G401.6 (cell line): Measurements from ENCODE around the gene TAF1C.
"Not testable (repeated sequence)": the region's sequence is repeated elsewhere in the genome, so short reads cannot be mapped to it uniquely, and the experiment has no call there.

Experiments used
- FAIRE-seq: peaks from 2 replicates; lab custom pipeline; 2012; peaks lifted over from hg19 to GRCh38; lab: Jason Lieb, UNC

Gene TAF1C, protein sequence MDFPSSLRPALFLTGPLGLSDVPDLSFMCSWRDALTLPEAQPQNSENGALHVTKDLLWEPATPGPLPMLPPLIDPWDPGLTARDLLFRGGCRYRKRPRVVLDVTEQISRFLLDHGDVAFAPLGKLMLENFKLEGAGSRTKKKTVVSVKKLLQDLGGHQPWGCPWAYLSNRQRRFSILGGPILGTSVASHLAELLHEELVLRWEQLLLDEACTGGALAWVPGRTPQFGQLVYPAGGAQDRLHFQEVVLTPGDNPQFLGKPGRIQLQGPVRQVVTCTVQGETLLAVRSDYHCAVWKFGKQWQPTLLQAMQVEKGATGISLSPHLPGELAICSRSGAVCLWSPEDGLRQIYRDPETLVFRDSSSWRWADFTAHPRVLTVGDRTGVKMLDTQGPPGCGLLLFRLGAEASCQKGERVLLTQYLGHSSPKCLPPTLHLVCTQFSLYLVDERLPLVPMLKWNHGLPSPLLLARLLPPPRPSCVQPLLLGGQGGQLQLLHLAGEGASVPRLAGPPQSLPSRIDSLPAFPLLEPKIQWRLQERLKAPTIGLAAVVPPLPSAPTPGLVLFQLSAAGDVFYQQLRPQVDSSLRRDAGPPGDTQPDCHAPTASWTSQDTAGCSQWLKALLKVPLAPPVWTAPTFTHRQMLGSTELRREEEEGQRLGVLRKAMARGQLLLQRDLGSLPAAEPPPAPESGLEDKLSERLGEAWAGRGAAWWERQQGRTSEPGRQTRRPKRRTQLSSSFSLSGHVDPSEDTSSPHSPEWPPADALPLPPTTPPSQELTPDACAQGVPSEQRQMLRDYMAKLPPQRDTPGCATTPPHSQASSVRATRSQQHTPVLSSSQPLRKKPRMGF

DNA sequence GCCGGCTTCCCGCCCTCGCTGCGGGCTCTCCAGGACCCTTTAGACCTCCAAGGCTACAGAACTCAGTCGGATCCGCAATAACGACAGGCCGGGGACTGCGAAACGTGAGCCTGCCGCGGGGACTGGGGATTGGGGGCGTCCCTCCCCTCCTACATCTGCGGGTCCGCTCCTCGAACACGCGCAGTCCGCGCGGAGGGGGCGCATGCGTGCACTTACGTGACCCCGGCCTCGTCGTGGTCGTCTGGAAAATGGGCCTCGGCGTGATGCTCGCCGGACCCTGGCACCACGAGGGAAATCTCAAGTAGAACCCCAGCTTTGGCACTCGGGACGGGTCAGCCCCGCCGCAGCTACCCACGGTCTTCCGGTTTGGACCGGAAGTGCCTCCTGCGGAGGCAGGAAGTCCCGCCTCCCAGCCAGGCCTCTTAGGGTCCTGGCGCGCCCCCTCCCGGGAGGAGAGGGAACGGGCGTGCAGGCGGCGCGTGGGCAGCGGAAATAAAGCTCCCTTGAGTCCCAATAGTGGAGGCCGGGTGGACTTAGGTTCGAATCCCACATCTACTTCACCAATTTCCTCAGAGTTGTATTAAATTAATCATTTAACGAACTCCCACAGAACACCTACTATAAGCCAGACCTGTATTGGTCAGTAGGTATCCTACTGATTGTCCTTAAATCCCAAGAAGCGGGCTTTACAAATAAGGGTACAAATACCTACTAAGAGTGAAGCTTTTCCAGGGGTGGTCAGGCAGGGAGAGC, at the start of gene TAF1C:
TAF1C (minus strand) TSS at position 373 of the 753 bp plus-strand sequence. CDS start 2,069 bp downstream, outside the sequence.
- peak; percentile 89 for FAIRE-seq

DNA sequence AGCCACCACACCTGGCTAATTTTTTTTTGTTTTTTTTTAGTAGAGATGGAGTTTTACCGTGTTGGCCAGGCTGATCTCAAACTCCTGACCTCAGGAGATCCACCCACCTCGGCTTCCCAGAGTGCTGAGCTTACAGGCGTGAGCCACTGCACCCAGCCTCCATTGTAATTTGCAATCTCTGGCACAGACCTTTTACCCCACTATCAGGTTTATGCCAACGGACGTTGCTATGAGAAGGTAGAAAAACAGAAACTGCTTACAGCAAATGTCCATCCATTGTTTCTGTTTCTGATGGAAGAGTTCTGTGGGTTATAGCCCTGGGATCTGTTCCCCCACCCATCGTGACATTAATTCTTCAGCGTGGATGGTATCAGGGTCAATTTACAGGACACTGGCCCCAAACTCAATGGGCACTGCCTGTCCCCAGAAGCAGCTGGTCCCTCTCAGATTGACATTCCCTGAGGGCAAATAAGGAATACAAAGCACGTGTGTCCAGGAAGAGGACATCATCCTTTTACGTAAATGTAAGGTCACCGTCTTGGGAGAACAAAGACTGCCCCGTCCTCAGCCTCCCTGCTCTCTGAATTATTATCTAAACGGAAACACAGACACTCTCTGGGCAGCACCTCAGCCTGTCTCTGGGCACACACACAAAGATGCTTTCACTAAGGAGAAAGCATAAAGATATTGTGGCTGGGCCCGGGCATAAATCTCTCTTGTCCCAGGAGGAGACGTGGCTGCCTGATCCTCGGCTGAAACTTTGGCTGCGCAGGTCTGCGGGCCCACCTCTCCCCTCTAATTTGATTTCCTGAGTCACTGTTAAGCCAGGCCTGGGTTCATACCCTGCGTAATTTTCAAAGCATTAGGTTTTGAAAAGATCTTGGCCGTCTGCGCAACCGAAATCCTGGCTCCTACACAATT, 47.7 kb upstream of the TAF1C start:
- FAIRE-seq, result no peak

DNA sequence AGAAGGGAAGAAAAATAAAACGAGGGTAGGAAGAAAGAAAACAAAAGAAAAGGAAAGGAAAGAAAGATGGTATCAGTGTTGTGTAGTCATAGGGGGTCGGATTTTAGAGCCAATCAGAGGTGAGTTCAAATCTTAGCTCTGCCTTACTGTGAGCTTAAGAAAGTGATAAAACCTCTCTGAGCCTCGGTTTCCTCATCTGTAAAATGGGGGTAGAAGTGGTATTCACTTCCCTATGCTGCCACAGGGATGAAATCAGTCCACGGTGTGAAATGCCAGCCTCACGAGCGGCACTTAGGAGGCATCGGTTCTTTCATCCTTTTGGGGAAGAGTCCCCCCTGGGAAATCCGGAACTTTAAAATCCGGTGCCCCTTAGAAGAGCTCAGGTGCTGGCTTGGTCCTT, 46.9 kb upstream of the TAF1C start:
- no peak for FAIRE-seq

DNA sequence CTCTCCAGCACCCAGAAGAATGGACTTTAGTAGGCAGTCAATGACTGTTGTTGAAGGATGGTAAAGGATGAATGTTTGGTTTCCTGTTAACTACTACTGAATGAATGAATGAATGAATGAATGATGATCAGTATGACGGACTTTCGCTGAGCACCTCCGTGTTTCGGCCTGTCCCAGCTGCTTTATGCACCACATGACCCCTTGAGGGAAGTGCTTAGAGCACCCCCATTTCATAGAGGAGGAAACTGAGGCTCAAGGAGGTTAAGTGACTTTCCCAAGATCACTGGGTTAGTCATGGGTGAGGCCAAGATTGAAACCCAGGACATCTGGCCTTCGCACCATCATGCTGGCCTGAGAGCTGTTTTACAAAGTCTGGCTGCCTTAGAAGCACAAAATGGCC, 46.1 kb upstream of the TAF1C start:
- no peak for FAIRE-seq

DNA sequence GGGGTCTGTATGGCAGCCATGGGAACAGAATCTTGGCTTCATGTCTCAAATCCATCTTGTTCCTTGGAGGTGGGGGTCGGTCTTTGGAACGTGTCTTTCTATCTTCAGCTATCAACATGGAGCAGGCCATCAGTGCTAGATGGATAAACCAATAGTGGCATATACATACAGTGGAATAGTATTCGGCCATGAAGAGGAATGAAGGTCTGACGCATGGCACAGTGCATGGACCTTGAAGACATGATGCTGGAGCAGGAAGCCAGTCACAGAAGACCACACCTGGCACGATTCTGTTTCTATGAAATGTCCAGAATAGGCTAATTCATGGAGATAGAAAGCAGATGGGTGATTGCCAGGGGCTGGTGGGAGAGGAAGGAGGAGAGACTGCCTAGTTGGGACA, 45.2 kb upstream of the TAF1C start:
- no peak for FAIRE-seq

DNA sequence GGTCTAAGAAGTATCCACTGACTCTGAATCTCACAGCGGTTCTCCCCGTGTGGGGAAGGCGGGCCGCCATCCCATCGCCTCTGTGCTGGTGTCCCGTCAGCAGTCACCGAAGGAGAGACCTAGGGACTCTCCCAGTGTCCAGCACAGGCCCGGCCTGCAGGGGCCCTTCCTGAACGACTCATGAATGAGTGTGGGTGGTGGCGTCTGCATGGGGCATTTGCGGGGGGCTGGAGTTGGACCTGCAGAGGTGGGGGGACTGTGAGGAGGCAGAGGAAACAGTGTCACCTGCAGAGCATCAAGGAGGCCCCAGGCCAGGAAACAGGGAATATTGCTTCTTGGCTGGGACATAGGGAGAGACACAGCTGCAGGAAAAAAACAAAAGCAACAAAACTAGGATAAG, 42.6 kb upstream of the TAF1C start:
- FAIRE-seq, result no peak

DNA sequence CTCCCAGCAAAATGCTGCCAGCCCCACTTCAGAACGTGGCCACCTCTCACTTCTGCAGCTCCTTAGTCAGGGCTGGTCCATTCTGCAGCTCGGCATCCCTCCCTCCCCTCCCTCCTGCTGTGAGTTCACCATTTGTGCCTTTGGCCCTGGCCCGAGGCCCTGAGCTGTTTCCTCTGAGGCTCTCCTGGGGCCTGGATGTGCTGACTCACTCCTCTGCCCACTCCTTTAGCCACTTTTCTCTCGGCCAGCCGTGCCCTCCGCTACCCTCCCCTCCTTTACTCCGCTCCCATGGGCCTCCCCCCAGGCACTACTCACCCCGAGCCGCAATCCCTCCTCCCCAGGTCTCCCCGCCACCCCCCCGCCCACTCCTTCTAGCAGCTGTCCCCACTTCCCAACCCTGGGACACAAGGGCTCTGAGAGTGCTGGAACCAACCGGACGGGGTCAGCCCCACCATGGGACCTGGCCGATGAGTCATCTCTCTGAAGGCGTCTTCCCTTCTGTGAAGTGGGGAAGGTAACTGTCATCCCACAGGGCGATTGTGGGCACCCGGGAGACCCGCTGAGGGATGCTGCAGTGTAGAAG, 41.5 kb upstream of the TAF1C start:
- no peak for FAIRE-seq

DNA sequence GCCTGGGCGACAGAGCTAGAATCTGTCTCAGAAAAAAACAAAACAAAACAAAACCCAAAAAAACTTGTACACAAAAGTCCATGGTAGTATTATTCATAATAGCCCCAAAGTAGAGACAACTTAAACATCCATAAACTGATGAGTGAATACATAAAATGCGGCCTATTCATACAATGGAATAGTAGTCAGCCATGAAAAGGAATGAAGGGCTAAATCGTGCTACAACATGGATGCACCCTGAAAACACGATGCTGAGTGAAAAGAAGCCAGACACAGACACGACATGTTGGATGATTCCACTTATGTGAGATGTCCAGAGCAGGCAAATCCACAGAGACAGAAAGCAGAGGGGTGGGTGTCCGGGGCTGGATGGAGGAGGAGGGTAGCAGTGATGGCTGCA, 40.7 kb upstream of the TAF1C start:
- FAIRE-seq, result no peak

DNA sequence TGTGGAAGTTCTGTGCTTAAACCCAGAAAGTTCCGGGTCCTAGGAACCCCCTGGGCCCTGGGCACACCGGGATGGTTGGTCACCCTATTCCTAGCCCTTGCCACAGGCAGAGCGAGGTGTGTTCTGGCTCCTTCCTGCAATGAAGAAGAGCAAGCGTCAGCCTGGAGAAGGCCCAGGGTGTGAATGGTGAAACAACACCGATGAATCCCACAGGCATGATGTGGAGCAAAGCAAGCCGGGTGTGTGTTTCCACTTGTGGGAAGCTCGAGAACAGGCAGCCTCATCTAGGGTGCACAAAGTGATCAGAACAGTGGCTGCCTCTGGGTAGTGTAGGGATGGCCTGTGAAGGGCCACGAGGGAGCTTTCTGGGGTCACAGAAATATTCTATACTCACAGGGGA, 39.2 kb upstream of the TAF1C start:
- no peak for FAIRE-seq

DNA sequence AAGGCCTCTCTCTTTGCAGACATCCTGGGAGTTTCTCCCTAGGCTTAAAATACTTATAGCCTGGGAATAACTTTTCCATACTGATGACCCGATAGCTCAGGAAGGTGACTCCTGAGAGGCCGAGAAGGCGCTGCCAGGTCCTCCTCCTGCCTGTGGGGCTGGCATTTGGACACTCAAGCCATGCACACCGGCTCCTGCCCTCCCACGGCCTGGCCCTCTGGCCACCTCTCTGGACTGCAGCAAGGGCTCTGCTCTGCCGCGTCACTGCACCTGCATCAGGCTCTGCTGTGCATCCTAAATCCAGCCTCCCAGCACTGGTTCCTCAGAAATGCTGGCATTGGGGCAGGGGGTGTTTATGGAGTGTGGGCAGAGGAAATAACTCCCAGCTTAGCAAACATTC, 38.7 kb upstream of the TAF1C start:
- FAIRE-seq, result no peak

DNA sequence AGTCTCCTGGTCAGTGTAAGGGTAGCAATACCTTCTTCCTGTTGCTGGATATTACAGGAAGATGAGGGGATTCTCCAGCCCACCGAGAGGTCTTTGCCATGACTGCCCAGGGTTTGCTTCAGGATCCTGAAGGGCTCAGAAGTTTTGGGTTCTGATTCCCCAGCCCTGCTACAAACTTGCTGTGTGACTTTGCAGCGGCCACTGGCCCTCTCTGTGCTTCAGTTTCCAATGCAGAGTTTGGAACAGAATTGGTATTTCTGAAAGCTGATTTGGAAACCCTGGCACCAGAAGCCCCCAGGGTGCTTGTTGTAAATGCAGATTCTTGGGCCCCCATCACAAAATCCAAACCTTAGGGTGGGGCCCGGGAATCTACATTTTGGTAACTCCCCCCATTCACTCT, 38.3 kb upstream of the TAF1C start:
- FAIRE-seq, result no peak

DNA sequence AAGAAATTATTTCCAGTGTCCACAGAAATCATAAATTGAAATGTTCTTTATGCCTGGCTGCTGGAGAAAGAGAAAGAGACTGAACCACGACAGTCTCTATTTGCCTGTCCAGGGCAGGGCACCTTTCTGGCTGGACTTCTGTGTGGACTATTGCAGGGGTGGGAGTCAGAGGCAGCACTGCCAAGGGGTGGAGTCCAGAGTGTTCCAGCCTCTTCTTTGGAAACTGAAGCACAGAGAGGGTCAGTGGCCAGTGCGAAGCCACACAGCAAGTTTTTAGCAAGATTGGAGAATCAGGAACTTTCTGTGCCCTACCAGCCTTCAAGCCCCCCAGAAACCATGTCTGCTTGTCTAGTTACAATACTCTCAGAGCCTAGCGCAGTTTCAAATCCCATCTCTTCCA, 37.7 kb upstream of the TAF1C start:
- no peak for FAIRE-seq

DNA sequence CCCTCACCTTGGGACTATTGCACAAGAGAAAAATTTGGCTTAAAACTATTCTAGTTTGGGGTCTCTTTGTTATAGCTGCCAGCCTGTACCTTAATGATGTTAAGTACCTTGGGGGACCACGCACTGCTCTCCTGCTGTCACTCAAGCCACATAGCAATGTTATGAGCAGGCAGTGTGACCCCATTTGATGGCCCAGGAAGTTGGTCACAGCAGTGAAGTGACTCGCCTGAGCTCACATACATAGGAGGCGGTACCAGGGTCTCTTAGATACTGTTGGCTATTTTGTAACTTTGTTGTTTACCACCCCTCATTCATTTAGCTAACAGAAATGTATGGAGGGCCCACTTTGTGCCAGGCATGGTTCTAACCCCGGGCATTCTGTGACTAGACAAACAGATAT, 36.6 kb upstream of the TAF1C start:
- no peak for FAIRE-seq

DNA sequence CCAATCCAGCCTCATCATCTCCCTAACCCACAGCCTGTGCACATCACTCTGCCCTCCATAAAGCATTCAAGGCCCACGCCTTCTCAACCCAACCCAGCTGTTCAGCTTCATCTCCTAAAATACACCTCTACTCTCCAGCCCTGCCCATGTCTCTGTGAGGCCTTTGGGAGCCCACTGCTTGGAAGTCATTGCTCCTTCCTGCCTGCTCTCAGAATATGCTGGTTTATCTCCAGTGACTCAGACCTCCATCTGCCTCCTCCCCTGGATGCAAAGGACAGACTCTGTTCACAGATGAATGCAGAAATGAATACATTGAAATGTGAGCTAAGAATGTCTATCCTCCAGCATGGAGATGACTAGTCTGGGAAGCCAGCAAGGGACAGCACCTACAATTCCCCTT, 34.0 kb upstream of the TAF1C start:
- no peak for FAIRE-seq

DNA sequence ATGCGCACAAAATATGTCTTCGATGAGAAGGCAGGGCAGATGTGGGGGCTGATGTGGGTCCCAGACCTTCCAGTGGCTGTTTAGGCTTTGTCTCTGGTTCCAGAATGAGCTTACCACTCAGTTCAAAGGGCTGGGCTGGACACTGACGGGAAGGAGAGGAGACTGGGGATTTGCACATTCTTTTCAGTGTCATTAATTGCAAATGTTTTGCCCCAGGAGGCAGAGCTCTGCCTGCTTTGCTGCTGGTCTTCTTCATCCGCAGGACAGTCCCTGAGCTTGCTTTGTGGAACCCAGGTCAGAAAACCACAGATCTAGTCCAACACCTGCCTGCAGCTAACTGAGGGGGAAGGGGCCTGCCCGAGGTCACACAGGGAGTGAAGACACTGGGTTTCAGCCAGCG, 32.1 kb upstream of the TAF1C start:
- FAIRE-seq, result no peak

DNA sequence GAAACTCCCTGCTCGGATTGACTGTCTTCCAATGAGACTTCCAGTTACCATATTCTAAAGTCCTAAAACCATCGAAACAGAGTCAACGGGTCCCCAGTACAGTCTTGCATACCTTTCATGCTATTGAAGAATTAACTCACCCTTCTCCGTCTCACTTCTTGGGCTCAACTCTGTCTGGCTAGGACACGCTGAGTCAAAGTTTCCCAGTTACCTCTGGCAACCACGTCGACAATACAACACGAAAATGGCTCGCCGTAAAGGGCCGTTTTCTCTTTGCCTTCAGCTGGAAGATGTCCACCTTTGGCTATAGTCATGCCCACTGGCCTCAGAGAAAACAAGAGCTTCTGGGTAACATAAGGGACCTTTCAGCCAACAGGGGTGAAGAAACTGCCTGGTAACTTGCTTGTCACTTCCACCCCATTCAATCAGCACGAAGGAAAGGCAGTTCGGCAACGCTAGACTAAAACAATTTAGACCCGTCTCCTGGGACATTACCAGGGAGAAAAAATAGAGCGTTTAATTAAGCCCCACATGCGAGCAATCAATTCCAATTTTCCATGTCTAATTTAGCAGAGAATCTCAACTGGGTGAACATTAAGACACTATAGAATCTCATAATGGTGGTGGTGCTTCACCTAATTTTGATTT, 31.4 kb upstream of the TAF1C start:
- no peak for FAIRE-seq

DNA sequence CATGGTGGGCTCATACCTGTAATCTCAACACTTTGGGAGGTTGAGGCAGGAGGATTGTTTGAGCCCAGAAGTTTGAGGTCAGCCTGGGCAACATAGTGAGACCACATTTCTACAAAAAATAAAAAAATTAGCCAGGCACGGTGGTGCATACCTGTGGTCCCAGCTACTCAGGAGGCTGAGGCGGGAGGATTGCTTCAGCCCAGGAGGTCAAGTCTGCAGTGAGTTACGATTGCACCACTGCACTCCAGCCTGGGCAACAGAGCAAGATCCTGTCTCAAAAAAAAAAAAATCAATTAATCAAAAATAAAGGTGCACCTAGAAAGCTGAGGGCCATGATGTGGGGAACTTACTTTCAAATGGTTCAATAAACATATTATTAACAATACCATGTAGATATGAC, 29.3 kb upstream of the TAF1C start:
- FAIRE-seq, result not testable (repeated sequence)

DNA sequence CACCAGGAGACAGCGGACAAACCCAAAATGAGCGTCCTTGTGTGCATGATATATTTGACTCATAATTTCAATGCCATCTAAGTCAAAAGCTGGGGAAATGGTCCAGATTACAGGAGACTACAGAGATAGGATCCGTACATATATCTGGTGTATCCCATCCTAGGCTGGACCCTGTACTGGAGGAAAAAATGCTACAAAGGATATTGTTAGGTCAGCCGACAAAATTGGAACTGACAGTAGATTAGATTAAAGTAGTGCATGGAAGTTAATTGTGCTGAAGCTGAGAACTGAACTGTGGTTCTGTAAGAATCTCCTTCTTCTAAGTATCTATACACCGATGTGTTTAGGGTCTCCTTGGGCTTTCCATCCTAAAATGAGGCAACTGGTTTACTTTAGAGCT, 28.7 kb upstream of the TAF1C start:
- no peak for FAIRE-seq

DNA sequence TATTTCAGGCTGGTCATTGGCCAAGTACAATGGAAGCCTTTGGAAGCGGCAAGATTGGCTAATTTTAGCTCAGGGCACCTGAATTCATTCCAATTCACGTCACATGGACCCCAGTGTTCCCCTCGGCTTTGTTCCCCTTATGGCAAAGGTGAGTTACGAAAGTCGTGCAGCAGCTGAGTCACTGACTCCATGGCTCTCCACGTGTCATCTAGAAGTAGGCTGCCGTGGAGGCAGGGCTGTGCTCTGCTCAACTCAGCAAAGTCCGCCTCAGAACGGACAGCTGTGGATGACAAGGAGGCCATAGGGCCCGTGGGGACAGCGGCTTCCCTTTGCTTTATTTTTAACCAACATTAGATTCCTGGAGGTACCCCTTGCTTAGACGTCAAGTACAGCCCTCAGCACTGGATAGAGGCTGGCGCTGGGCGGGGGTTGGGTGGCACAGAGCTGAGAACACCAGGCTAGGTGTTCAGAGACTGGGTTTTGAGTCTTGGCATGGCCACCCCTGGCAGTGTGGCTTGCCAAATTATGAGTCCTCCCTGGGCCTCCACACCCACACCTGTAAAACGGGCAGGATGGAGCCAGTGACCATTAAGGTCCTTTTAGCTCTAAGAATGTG, 27.7 kb upstream of the TAF1C start:
- FAIRE-seq, result no peak

DNA sequence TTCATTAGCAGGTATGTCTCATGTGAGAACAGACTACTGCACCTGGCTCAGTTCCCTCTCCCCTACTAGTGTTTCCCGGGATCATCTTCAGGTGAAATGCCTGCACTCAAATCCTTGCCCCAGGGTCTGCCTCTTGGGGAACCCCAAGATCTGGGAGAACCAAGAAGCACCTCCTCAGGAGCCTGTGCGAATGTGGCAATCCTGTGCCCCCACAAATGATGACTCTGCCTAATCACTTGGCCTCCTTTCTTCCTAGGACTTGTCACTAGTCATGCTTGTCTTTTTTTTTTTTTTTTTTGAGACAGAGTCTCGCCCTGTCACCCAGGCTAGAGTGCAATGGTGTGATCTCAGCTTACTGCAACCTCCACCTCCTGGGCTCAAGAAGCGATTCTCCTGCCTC, 25.8 kb upstream of the TAF1C start:
- no peak for FAIRE-seq
